Keratinocyte (primary cell): ENCODE data around the gene UPK3B.
"Not testable (repeated sequence)": the region's sequence is repeated elsewhere in the genome, so short reads cannot be mapped to it uniquely, and the experiment has no call there.

Source experiments
- EZH2 ChIP-seq: IDR thresholded peaks from one replicate; pipeline ENCODE4 v1.6.1; 2012; ENCODE audit warnings: inconsistent platforms, mild to moderate bottlenecking, low read length, moderate library complexity
- TF ChIP-seq, protein P1 (sequence below), 3 experiments: IDR thresholded peaks in 1 of 3; conservative IDR thresholded peaks in 1 of 3; optimal IDR thresholded peaks in 1 of 3; 2 replicates in 2 of 3; 3 replicates in 1 of 3; pipeline versions ENCODE3 to v1.5.1; 2011; ENCODE audit warnings: low read length in 3 of 3, mild to moderate bottlenecking in 3 of 3, moderate library complexity in 2 of 3, control low read depth in 1 of 3, inconsistent platforms in 1 of 3; ENCODE audit not compliant: insufficient read depth in 2 of 3; ENCODE audit errors: extremely low read depth in 1 of 3

DNA sequence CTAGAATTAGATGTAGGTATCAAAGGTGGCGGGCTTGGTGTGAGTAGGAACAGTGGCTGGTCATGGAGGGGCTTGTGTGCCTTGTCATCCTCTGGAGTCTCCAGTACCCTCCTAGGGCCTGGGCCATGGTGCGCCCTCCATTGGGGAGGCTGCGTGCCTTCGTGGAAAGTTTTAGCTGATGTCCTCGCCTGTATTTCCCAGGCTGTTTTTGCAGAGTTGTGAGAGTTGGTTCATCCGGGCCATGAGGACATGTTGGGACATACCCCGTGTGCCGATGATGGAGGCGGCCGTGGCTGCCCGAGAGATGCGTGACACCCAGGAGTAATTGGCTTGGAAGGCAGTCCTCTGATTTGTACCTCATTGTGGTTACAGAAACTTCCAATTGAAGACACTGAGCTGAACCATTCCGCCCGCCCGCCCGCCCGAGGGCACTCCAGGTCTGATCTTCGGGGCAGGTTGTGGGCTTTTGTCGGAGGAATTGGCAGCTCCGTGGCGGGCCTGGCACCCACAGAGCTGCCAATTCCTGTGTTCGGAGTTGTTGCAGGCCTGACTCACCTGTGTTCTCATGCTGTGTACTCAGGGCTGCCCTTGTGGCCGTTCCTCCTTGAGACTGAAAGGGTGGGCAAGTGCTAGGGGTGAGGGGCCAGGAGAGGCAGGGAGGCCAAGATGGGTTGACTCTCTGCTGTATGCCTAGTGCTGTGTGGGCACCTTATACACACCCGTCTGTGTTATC is 33.4 kb upstream of the UPK3B start:
- TF ChIP-seq, protein P1, sequence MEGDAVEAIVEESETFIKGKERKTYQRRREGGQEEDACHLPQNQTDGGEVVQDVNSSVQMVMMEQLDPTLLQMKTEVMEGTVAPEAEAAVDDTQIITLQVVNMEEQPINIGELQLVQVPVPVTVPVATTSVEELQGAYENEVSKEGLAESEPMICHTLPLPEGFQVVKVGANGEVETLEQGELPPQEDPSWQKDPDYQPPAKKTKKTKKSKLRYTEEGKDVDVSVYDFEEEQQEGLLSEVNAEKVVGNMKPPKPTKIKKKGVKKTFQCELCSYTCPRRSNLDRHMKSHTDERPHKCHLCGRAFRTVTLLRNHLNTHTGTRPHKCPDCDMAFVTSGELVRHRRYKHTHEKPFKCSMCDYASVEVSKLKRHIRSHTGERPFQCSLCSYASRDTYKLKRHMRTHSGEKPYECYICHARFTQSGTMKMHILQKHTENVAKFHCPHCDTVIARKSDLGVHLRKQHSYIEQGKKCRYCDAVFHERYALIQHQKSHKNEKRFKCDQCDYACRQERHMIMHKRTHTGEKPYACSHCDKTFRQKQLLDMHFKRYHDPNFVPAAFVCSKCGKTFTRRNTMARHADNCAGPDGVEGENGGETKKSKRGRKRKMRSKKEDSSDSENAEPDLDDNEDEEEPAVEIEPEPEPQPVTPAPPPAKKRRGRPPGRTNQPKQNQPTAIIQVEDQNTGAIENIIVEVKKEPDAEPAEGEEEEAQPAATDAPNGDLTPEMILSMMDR (optimal IDR thresholded peaks at IDR 0.05 in 1 of 3, IDR thresholded peaks at IDR 0.05 in 1 of 3, conservative IDR thresholded peaks at IDR 0.05 in 1 of 3; ENCODE audit: extremely low read depth in 1 of 3, insufficient read depth in 2 of 3, low read length in 3 of 3) = not testable (repeated sequence)
- TF ChIP-seq EZH2 = not testable (repeated sequence)
